Kidney tubule cell (primary cell): ENCODE measurements around the gene FDX1.

ENCODE experiments used
- DNase-seq: peaks from one replicate; pipeline ENCODE4 v3.0.0-alpha.2; 2018; ENCODE audit warnings: low spot score

The FDX1 gene

DNA sequence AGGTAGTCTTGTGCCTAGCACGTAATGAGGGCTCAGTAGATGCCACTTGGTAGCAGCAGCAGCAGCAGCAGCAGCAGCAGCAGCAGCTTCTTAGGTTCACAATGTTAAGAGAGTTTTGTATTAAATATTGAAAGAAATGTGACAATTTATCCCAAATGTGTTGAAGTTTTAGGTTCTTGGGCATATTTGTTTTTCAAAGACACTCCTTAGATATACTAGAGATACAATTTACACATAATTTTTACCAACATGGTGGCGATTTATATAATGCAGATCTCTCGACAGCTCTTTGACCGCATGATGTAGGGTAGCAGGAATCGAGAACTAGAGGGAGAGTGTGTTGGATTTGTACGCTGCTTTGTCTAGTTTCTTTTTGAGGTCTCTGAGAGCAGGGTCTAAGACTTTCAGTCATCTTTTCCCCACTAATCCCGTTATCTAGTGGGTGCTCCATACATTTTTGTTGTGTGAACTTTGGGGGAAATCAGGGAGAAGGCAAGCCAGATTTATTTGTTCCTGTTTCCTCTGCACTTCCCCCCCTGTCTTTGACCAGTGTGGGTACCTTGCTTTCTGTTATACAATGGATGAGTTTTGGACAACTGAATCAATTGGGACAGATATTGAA is 1.4 kb downstream of the FDX1 start:
- peak; percentile 38 for DNase-seq

DNA sequence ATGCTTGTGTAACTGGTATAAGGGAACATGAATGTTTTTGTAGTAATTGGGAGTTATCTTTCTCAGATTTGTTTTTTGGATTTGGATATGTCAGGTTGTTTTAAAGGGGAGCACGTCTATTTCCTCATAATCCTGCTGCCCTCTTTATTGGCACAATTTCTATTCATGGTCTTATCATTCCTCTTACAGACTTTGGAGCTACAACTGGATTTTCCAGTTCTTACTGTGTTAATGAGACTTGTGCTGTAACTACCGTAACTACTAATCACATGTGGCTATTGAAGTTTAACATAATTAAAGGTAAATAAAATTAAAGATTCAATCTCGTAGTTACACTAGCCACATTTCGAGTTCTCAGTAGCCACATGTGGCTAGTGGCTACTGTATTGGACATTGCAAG is 1.9 kb downstream of the FDX1 start:
- no peak for DNase-seq

DNA sequence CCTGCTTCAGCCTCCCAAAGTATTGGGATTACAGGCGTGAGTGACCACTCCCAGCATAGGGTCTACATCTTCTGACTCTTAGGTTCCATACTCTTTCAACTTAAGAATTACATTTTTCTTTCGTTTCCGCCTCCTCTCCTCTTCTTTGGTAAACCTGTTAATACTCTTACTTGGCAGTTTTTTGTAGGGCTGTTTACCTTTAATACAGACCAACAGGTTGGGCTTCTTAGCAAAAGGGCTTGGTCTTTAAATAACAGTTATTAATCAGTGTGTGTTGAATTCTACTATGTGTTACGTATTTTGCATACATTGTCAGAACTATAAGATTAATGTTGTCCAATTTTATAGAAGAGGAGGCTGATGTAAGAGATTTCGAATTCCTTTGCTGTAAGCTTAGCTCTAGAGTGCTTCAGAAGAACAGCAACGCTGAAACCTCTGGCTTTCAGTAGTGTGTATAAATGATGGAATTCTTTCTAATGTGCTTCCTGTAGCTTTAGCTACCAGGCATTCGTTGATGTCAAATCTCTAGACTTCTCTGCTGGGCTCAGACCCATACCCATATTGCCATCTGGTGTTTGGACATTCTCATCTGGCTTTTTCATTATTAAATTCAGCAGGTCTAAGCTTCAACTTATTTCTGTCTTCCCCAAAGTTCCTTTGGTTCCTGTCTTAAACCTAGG is 3.1 kb downstream of the FDX1 start:
- DNase-seq, result peak; percentile 3

DNA sequence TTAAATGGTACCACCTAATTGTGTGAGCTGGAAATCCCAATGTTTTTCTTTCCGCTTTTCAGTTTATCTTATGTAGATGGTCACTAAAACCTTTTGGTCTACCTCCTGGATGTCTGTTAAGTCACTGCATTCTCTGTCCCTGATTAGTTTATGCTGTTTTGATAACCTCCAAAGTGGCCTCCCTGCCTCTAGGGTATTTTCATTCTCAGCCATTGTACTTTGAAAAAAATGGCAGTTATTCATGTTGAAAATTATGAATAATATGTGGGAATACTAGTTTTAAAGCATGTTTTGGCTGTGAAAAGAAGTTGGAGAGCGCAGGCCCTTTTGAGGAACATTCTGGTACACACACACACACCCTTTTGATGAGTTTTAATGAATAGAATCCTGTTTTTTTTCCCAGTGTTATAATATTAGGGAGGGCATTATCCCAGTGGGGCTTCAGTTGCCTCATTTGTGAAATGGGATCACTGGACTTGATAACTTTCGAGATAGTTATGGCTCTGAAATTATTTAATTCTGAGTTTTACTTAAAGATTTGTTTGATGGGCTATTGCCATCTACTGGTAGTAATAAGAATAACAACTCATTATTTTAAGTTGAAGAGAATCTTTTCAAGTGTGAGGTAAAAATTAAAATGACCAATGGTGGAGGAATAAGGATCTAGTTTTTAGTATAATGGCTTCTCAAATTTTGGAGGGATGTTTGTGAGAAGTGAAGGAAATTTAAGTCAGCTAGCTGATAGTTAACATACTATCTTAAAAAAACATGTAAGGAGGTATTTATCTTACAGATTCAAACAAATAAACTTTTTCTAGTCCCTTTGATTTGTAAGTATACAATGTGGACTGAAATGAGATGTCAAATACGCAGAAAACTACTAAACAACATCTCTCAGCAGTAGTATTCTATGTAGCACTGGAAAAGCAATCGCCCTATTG is 3.9 kb downstream of the FDX1 start:
- DNase-seq, result peak; percentile 54

DNA sequence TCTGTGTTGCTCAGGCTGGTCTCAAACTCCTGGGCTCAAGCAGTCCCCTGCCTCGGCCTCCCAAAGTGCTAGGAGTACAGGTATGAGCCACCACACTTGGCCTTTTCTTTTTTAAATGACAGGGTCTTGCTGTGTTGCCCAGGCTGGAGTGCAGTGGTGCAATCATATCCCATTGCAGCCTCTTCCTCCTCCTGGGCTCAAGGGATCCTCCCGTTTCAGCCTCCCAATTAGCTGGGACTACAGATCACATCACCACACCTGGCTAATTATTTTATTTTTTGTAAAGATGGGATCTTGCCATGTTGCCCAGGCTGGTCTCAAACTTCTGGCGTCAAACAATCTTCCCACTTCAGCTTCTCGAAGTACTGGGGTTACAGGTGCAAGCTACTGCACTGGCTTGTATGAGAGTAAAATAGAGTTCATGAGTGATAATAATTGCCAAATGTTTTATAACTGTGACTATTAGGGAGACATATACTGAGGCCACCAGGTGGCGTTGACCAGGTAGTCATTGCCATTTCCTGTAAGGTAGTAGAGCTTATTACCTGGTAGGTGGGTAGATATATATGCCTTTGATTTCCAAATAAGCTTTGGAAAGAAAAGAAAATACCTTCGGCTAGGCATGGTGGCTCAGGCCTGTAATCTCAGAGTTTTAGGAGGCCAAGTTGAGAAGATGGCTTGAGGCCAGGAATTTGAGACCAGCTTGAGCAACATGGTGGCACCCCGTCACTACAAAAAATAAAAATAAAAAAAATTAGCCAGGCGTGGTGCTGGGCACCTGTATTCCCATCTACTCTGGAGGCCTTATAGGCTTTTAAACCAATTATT is 5.4 kb downstream of the FDX1 start:
- DNase-seq, result peak; percentile 53

DNA sequence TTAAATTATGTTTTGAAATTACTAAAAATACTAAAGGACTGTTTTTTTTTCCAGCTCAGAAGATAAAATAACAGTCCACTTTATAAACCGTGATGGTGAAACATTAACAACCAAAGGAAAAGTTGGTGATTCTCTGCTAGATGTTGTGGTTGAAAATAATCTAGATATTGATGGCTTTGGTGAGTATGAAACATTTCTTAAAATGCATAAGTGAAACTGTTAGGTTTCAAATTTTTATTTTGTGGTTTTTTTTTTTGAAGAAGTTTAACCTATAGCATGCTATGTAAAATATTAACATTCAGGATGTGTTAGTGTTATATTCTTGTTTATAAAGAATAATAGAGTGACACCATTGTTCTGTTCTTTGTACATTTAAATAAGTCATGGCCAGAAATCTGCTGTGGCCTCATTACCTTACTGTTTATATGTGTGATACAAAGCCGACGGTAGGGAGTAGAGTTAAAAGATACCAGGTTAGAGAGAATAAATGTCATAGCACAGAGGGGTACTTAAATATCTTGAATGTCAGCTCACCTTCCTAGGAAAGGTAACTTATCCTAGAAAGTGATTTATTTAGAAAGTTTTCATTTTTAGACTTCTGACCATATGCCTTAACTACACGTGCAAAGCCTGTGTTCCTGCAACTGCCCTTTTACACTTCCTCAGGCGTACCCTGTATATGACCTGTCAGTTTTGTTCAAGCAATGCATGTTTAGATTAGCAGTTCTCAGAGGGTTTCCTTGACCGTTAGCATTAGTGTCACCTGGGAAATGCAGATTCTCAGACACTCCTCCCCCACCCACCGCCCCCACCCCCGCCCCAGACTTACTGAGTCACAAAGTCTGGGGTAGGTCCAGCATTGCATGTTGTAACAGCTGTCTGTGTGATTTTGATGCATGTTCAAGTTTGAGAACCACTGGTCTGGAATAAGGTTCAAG is 6.3 kb downstream of the FDX1 start:
- peak; percentile 48 for DNase-seq

DNA sequence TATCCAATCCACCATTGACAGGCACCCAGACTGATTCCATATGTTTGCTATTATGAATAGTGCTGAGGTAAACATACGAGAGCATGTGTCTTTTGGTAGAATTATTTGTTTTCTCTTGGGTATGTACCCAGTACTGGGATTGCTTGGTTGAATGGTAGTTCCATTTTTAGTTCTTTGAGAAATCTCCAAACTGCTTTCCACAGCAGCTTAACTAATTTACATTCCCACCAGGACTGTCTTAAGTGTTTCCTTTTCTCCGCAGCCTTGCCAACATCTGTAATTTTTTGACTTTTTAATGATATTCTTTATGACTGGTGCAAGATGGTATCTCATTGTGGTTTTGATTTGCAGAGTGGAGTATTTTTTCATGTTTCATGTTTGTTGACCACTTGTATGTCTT is 8.3 kb downstream of the FDX1 start:
- DNase-seq, result no peak

DNA sequence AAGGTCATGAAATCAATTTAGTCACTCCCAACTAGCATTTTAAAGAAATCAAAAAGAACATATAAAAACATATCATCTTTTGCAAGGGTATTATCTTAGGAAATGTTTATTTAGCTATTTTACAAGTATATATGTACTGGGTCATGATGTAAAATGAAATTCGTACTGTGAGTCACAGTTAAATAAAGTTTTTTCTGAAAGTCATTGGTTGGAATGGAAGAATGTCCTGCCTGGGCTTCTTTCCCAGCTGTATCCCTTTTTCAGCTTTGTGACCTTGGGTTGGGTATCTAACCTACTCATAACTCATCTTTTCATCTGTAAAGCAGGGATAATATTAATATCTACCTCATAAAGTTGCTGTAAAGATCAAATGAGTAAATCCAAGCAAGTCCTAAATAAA is 15.7 kb downstream of the FDX1 start:
- no peak for DNase-seq

DNA sequence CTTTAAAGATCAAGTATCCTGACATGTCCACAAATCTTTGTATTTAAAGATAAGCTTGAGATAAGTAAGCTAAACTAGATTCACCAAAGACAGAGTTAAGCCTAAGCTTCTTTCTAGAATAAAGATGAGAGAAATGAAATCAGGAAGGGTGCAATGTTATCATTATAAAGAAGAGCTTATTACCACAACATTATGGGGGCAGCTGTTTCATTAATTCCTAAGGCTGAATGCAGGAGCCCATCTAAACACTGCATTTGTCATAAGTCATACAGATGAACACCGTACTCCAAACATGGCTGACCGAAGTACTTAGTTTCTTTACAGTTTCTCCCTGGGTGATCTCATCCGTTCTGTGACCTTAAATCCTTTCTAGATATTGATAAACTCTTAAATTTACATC is 16.3 kb downstream of the FDX1 start:
- no peak for DNase-seq

DNA sequence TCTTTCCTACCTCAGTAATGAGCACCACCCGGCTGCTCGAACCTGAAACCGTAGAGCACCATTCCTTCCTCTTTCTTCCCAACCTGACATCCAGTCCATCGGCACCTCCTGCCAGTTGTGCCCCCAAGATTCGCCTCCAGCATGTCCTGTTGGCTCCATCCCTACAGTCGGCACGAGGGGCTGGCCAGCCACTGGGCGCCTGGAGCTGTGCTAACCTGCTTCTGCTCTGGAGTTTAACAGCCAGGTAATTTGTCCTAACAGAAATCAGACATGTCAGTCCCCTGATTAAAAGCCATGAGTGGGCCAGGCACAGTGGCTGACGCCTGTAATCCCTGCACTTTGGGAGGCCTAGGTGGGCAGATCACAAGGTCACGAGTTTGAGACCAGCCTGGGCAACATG is 16.8 kb downstream of the FDX1 start:
- DNase-seq, result no peak

DNA sequence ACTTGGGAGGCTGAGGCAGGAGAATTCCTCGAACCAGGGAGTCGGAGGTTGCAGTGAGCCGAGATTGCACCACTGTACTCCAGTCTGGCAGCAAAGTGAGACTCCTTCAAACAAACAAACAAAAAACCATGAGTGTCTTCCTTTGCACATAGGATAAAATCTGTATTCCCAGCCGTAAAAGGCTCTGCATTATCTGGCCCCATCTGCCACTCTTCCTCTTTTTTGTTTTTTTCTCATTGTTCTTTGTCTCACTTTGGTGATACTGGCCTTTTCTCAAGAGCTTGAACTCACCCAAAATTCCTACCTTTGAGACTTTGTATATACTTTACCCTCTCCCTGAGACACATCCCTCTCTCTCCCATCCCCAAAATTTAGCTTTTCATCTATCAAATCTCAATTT is 17.6 kb downstream of the FDX1 start:
- no peak for DNase-seq

DNA sequence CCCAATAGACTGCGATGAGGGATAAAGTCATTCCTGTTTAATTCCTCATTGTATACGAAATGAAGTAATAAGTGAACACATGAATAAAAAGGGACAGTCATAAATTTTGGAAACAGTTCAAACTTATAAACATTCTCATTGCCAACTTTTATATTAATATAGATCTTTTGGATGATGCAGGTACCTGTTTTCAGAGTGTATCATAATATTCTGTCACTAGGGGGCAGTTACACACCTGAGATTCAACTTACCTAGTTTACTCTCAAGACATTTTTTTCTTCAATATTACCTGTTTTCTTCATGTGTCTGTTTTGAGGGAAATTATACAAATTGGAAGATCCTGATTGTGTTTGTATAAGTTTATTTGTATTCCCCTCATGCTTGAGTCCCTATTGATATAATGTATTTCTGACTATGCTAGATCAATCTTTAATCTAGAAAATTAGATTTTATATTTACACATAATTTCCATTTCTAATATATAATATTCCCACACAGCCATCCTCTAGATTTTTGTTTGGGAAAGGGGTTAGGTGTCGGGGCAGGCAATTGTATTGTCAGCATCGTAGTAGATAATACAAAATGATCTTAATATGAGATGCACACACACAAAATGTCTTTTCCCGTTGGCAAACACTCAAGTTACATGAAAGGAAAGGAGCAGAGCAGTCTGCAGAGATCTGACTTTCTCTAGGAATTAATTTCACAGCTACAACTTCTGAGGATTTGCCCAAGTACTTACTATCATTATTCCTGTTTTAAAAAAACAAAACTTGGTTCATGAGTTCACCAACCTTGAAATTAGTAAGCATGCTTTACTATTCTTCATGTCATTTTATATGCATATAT is 18.4 kb downstream of the FDX1 start:
- DNase-seq, result peak; percentile 32

DNA sequence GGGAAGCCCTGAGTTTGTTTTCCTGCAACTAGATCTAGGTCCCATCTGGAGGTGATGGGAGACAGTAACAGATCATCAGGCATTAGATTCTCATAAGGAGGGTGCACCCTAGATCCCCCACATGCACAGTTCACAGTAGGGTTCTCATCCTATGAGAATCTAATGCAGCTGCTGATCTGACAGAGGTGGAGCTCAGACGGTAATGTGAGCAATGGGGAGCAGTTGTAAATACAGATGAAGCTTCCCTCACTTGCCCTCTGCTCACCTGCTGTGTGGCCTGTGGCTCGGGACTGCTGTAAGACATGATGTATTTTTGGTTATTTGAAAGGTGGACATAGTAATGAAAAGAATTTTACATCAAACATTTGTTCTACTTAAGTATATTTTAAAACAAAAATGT is 20.5 kb downstream of the FDX1 start:
- no peak for DNase-seq

DNA sequence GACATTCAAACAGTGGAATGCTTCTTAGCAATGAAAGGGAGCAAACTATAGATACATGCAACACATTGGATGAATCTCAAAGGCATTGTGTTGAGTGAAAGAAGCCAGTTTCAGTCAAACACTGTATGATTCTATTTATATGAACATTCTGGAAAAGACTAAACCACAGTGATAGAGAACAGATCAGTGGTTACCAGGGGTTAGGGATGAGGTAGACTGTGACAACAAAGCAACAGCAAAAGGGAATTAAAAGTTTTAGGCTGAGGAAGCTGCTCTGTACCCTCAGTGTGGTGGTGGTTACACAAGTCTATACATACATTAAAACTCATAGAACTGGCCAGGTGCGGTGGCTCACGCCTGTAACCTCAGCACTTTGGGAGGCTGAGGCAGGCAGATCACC is 23.0 kb downstream of the FDX1 start:
- no peak for DNase-seq

DNA sequence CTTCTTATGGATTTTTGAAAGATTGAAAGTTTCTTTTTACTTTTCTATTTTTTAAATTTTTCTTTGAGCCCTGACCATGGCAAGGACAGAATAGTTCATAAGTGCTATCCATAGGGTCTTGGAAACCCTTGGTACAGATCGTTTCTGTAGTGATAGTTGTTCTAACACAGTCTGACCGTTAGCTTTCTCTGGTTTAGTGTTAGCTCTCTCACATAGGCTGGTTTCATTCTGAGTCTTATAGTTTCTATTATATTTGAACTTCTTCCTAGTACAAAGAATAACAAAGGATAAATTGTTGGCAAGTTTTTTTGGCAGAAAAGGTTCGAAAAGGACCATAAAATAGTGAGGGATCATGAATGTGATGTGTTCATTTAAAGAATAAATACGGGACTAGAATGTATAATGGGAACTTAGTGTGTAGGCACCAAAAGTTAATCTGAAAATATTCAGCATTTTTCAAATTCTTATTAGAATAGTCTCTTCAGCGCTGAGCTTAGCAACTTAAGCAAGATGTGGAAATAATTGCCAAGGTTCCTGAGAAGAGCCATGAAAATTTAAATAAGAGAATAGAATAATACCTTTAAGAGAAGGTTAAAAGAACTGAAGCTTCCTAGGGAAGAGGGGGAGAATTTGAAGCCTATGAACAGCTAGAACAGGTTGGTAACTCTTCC is 24.1 kb downstream of the FDX1 start:
- no peak for DNase-seq

DNA sequence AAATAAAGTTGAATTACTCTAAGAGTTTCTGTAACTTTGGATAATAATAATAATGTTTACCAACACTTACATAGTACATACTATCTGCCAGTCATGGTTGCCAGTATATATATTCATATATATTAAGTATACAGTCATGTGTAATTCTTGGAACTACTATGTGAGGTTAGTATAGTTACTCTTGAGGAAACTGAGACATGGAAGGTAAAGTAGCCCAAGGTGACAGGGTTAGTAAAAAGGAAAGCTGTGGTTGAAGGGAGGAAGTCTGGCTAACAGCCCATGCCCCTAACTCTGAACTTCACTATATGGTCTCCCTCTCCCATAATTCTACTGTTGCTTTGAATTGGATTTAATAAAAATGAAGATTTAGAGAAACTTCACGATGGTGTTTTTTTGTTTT is 24.9 kb downstream of the FDX1 start:
- DNase-seq, result no peak

DNA sequence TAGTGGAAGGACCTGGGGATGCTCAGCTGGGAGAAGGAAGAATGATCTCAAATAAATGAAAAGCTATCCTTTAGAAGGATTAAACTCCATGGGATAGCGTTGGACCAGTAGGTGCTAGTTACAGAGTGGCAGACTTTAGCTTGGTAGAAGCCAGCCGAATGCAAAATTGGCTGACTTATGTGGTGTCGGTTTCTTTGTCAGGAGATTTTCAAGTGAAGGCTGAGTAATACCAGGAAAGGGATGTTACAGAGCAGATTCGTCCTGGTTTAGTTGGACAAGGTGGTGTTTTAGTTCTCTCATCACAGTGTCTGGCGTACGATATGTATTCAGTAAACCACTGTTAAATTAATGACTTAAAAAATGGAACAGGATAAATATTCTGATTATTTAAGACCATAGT is 26.0 kb downstream of the FDX1 start:
- no peak for DNase-seq

DNA sequence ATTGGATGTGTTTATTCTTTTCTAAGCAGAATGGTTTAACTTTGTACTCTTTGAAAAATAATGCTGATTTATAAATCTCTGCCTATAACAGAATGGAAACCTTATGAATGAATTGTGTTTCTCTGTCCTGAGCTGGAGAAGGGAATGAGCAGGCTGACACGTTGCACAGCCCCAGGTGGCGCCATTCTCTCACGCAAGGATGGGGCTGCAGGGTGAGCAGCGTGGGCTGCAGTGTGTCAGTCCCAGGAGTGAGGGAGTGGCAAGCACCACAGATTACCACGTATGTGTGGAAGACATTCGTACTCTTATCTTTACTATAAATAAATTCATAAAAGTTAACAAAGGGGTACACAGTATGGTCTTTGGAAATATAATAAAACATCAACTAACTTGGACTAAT is 33.4 kb downstream of the FDX1 start:
- DNase-seq, result peak; percentile 22

DNA sequence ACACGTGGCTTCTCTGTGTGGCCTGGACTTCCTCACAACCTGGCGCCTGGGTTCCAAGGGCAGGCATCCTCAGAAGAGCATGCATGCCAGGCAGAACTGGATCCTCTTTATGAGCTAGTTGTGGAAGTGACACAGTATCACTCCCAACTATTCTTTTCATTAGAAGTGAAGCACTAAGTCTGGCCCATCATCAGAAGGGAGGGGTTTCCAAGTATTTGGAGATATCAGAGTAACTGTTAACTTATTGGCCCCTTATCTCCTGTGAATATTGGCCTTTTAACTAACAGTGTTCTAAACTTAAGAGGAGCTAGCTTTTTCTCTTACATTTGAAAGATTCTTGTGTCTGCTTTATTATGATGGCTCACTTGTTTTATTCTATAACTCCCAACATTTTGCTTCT is 35.5 kb downstream of the FDX1 start:
- no peak for DNase-seq

DNA sequence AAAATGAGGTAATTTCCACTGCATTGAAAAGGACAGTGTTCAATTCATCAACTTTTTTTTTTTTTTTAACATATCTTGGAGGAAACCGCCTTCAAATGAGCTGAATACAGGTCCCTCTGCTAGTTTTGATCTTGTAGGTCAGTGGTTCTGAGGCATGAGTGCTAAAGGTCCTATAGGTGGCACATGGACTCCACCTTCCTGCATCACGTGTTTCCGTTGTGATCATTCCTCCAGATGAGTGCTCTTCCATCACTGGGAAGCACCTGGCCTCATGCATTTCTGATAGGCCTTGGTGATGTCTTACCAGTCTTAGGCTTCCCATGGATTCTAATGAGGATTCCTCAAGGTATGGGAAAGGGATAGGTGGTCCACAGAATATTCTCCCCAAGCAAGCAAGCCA is 37.8 kb downstream of the FDX1 start:
- DNase-seq, result no peak
